Measurements from ENCODE around the gene NFIB. TPM values are rescaled to one million over a fixed set of nuclear protein-coding genes. Genes with fewer than 3 reads are reported as not detected.

Gene NFIB
- total and polyA plus RNA-seq, 2 of the 8 experiments (the other 6 are each of a cell fraction or from before 2014, with no cell fraction given): 2.6 to 13.1 TPM

DNA sequence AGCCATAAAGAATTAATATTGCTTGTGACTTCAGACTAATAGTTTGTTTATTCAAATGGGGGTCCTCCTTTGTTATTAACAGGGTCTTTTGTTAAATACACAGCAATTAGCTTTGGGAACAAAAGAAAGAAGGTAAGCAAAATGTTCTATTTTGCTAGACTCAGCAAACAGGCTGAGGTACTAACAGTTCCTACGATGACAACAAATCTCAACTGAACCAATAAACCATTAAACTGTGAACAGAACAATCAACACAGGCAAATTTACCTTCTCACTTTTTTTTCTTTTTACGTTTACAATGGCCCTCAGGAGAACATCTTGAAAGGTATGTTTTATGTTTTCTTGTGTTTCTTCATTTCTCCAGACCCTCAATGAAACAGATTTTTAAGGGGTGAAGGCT, 207.2 kb downstream of the NFIB start (continued):
- TF ChIP-seq SAP30 (IDR thresholded peaks at IDR 0.05; ENCODE audit: insufficient read depth, insufficient replicate concordance, low read length): no peak
- TF ChIP-seq POLR2AphosphoS5 (IDR thresholded peaks at IDR 0.05; ENCODE audit: low read depth, low read length): no peak
- TF ChIP-seq SRF (IDR thresholded peaks at IDR 0.05; ENCODE audit: low read depth, low read length): no peak
- TF ChIP-seq, protein P1, sequence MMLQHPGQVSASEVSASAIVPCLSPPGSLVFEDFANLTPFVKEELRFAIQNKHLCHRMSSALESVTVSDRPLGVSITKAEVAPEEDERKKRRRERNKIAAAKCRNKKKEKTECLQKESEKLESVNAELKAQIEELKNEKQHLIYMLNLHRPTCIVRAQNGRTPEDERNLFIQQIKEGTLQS (IDR thresholded peaks at IDR 0.05; ENCODE audit: insufficient read depth, low read depth, low read length): no peak
- no peak for TF ChIP-seq SIRT6 (IDR thresholded peaks at IDR 0.05; ENCODE audit: low read length)
- no peak for TF ChIP-seq RXRA (IDR thresholded peaks at IDR 0.05; ENCODE audit: insufficient read depth, low read depth, low read length)
